GM23248 (cell line): ENCODE results near the gene RINL. TPM values are rescaled to one million over a fixed set of nuclear protein-coding genes. Genes with fewer than 3 reads are reported as not detected.

Source experiments
- DNase-seq: peaks from one replicate; pipeline ENCODE4 v3.0.0-alpha.2; 2015
- H2AFZ ChIP-seq: fragments of 200-600 bp; sonication (generic); 2 replicates; pipeline ENCODE4 v1.6.1; 2016; ENCODE audit warnings: antibody characterized with exemption
- H3F3A ChIP-seq: fragments of 200-600 bp; sonication (generic); 2 replicates; pipeline ENCODE4 v1.6.1; 2016; ENCODE audit warnings: mild to moderate bottlenecking, antibody characterized with exemption, mixed run types; ENCODE audit not compliant: insufficient read depth
- H3K27ac ChIP-seq: fragments of 200-600 bp; sonication (generic); 2 replicates; pipeline ENCODE4 v1.5.1; 2016; ENCODE audit warnings: mild to moderate bottlenecking
- H3K27me3 ChIP-seq: fragments of 200-600 bp; sonication (generic); replicated peaks from 2 replicates; pipeline ENCODE4 v1.6.1; 2016; ENCODE audit warnings: mild to moderate bottlenecking; ENCODE audit not compliant: insufficient read depth
- H3K36me3 ChIP-seq: fragments of 200-600 bp; sonication (generic); 2 replicates; pipeline ENCODE4 v1.6.1; 2016; ENCODE audit warnings: low read depth, mild to moderate bottlenecking
- H3K4me1 ChIP-seq: fragments of 200-600 bp; sonication (generic); 2 replicates; pipeline ENCODE4 v1.6.1; 2016; ENCODE audit warnings: mild to moderate bottlenecking; ENCODE audit not compliant: insufficient read depth
- H3K4me2 ChIP-seq: fragments of 200-600 bp; sonication (generic); one replicate; pipeline ENCODE4 v1.6.1; 2016; ENCODE audit warnings: mild to moderate bottlenecking; ENCODE audit not compliant: unreplicated experiment
- H3K4me3 ChIP-seq: fragments of 200-600 bp; sonication (generic); 2 replicates; pipeline ENCODE4 v1.5.1; 2016; ENCODE audit warnings: mild to moderate bottlenecking
- H3K79me2 ChIP-seq: fragments of 200-600 bp; sonication (generic); 2 replicates; pipeline ENCODE4 v1.6.1; 2016; ENCODE audit warnings: mild to moderate bottlenecking; ENCODE audit not compliant: insufficient read depth
- H3K9ac ChIP-seq: fragments of 200-600 bp; sonication (generic); 2 replicates; pipeline ENCODE4 v1.6.1; 2016; ENCODE audit warnings: mild to moderate bottlenecking
- H3K9me2 ChIP-seq: fragments of 200-600 bp; sonication (generic); 2 replicates; pipeline ENCODE4 v1.6.1; 2016; ENCODE audit warnings: mixed run types, mild to moderate bottlenecking, moderate library complexity; ENCODE audit not compliant: insufficient read depth
- H3K9me3 ChIP-seq: fragments of 200-600 bp; sonication (generic); one replicate; pipeline ENCODE4 v1.6.1; 2017; ENCODE audit warnings: low read depth
- H4K20me1 ChIP-seq: fragments of 200-600 bp; sonication (generic); 2 replicates; pipeline ENCODE4 v1.6.0; 2016; ENCODE audit not compliant: insufficient read depth
- EZH2 ChIP-seq: fragments of 200-600 bp; sonication (generic); IDR thresholded peaks from 2 replicates; pipeline ENCODE4 v1.6.1; 2018; ENCODE audit warnings: antibody characterized with exemption, mild to moderate bottlenecking; ENCODE audit not compliant: insufficient read depth, poor library complexity, severe bottlenecking
- EZH2phosphoT487 ChIP-seq: fragments of 200-600 bp; sonication (generic); IDR thresholded peaks from 2 replicates; pipeline ENCODE4 v1.6.1; 2018; ENCODE audit warnings: antibody characterized with exemption, moderate library complexity, mild to moderate bottlenecking, low read depth; ENCODE audit not compliant: insufficient read depth
- WGBS, 2 experiments: methylation state at CpG; one replicate each; pipeline ENCODE4 v1.1.6; 2015 to 2017; ENCODE audit warnings: low lambda C conversion rate in 2 of 2, low coverage in 1 of 2; ENCODE audit errors: missing lambda C conversion rate in 2 of 2; 5-methylcytosine and 5-hydroxymethylcytosine counted together
- in situ Hi-C: fragments of 300-500 bp; cut with MboI; formaldehyde crosslinking; loops from 2 replicates; pipeline ENCODE4 v1.15.0; 2020
- polyA plus RNA-seq: library from polyadenylated mRNA; unstranded; fragments of >200 nt; fragmentation: Nextera tagmentation; extraction: Ambion mirVana; gene quantifications from 2 replicates; pipeline ENCODE4 v1.2.1, GENCODE V29; 2016
- total RNA-seq: library from RNA; depleted of rRNA; stranded (reverse); fragments of >200 nt; shearing (Covaris generic); gene quantifications from 2 replicates; pipeline ENCODE4 v1.2.3, GENCODE V29; 2014

The RINL gene
- total and polyA plus RNA-seq, 2 experiments from 2014 or later: 2.0 to 5.8 TPM

DNA sequence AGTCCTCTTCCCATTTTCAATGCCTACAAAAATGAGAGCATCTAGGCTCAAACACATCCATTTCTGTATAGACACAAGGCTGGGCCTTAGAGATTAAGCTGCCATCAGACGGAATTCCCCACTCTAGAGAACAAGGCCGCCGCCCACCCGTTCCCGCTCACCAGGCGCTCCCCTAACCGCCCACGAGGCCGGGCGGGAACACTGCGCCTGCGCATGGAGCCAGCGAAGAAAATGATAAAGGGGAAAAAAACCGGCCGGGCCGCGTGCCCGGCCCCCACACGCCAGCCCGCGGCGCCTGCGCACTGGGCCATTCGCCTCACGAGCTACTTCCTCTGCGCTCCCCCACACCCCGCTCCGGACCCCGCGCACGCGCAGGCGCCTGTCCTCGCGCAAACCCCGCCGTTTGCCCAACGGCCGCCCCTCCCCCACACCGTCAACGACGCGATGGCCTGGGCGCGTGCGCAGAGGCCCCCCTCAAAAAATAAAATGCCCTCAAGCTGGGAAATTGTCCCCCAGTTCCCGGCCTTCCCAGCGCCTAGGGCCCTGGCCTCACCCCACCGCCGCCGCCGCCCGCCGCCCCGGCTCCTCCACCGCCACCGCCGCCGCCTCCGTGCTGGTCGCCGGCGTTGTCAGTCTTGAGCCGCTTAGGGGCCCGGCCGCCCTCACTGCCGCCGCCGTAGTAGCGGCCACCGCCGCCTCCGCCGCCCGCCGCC is 28.8 kb downstream of the RINL start:
- peak overlapping the region; percentile 96 for H3K9ac ChIP-seq
- no peak overlapping the region for H2AFZ ChIP-seq
- peaks cover 13% of the 10 kb centered on the region; the same call in 1 of the 2 replicates for H3K4me1 ChIP-seq
- in situ Hi-C loops: no loop called here
- peak overlapping the region; percentile 86 for H3K4me3 ChIP-seq
- no peaks in the 10 kb centered on the region for H3K9me2 ChIP-seq
- H3K27me3 ChIP-seq: no peaks in the 10 kb centered on the region
- no peak for TF ChIP-seq EZH2phosphoT487
- no peak for TF ChIP-seq EZH2
- peaks cover 7% of the 10 kb centered on the region; the same call in 1 of the 2 replicates for H4K20me1 ChIP-seq
- no peaks in the 10 kb centered on the region for H3K9me3 ChIP-seq
- H3K36me3 ChIP-seq: peaks cover 30% of the 10 kb centered on the region
- H3K27ac ChIP-seq: peak overlapping the region; percentile 97
- H3F3A ChIP-seq: peaks cover 24% of the 10 kb centered on the region
- H3K4me2 ChIP-seq: peak overlapping the region; percentile 93
- peak; percentile 98 for DNase-seq
- peaks cover 48% of the 10 kb centered on the region for H3K79me2 ChIP-seq
- 1% methylated on average over 42 to 72 of the region's 76 CpGs for WGBS, 2 experiments

DNA sequence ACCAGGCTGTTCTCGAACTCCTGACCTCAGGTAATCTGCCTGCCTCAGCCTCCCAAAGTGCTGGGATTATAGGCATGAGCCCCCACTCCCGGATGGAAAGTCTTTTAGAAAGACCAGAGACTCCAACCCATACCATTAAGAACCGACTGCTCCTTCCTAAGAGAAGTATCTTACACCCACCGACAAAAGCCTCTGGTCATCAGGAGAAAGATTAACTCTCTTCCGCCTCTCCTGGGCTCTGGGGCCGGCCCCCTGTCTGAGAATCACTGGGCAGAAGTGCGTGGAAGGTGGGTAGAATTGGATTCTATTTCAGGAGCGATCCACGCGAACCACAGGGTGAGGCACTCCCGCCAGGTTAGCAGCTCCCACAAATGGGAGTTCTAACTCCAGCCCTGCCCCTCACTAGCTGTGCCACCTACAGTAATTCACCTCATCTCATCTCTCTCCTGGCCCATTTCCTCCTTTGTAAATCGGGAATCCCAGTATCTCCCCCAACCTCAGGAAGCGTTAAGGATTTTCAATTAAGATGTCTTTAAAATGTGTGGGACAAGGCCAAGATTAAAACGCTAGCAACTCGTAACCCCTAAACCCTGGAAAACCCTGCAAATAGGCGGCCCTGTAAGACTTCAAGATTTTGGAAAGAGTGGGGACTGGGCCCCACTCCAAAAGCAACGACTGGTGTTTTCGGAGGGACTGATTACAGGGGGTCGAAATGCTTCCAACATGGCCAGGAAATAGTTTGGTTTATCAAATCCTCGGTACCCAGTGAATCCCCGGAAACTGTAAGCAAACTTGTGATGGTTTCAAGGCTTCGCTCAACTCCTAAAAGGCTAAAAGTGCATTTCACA is 29.6 kb downstream of the RINL start:
- Histone ChIP-seq H3K9ac (peak overlapping the region; percentile 96), H3K4me1 (peaks cover 13% of the 10 kb centered on the region; the same call in 1 of the 2 replicates), H3K9me2 (no peaks in the 10 kb centered on the region), H3F3A (peaks cover 24% of the 10 kb centered on the region), H3K27ac (peak overlapping the region; percentile 97), H3K27me3 (no peaks in the 10 kb centered on the region), H2AFZ (no peak overlapping the region), H3K4me2 (peak overlapping the region; percentile 93), H3K36me3 (peaks cover 38% of the 10 kb centered on the region), H3K9me3 (no peaks in the 10 kb centered on the region), H3K4me3 (peak overlapping the region; percentile 86), H4K20me1 (peaks cover 7% of the 10 kb centered on the region; the same call in 1 of the 2 replicates), H3K79me2 (peaks cover 56% of the 10 kb centered on the region)
- TF ChIP-seq EZH2phosphoT487 (no peak), EZH2 (no peak)
- in situ Hi-C loops: no loop called here
- 9 to 10% methylated on average over 22 of the region's 22 CpGs for WGBS, 2 experiments
- DNase-seq: peak; percentile 35

DNA sequence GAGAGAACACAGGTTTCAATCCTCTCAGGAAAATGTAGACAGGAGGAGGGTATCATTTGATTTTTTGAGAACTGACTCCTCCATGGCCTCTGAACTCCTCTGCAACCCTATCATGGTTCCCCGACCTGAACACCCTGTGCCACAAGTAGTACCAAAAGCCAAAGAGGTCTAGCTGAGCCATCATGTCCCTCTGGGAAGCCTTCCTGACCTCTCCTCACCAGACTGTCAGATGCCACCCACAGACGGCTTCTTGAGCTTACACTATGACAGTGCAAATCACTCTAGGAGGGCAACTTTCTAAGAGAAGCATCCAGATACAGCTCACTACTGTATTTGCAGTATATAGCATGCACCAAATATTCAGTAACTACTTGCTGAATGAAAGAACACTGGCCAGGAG is 32.0 kb downstream of the RINL start:
- Histone ChIP-seq H2AFZ (no peak overlapping the region), H3K27ac (no peak overlapping the region), H4K20me1 (peaks cover 10% of the 10 kb centered on the region; the same call in 1 of the 2 replicates), H3K9me2 (no peaks in the 10 kb centered on the region), H3K36me3 (peaks cover 62% of the 10 kb centered on the region), H3K4me2 (no peak overlapping the region), H3F3A (peaks cover 31% of the 10 kb centered on the region), H3K9ac (no peak overlapping the region), H3K79me2 (peaks cover 81% of the 10 kb centered on the region), H3K27me3 (no peaks in the 10 kb centered on the region), H3K4me1 (peaks cover 9% of the 10 kb centered on the region; the same call in 1 of the 2 replicates), H3K4me3 (no peak overlapping the region), H3K9me3 (no peaks in the 10 kb centered on the region)
- no peak for TF ChIP-seq EZH2phosphoT487
- no peak for TF ChIP-seq EZH2
- 63 to 68% methylated on average over 2 of the region's 2 CpGs for WGBS, 2 experiments
- no peak for DNase-seq
- in situ Hi-C loops: no loop called here

DNA sequence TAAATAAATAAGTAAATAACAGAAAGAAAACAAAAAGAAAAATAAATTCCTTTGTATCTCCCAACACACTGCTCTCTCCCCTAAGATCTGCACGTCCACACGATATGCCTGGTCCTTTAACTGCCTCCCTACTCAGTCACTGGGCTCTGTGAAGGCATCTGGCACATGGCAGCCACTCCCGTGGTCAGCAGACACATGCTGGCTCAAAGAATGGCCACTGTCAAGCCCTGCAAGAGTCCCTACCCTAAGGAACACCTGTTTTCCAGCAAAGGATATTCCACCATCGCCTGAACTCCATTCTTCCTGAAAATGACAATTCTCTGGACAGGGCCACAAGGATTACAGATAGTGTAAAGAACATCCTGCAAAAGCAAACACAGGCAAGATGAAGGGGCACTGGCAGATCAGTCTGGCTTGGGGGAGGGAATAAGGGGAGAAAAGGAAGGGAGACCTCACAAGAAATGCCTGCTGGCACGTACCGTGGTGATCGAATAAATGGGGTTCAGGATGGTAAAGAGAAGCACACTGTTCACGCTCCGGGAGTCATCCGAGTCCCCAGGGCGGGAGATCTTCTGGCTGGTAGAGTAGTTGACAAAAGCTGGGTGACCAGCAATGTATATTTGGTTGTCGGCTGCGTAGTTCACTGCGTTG is 32.6 kb downstream of the RINL start:
- H3K36me3 ChIP-seq: peaks cover 68% of the 10 kb centered on the region
- in situ Hi-C loops: no loop called here

More for the DNA sequence above, 32.6 kb downstream of the RINL start:
- no peak overlapping the region for H3K4me2 ChIP-seq
- no peaks in the 10 kb centered on the region for H3K27me3 ChIP-seq
- DNase-seq: no peak
- no peak for TF ChIP-seq EZH2
- TF ChIP-seq EZH2phosphoT487: no peak
- WGBS, 2 experiments: 88% methylated on average over 14 of the region's 14 CpGs
- H4K20me1 ChIP-seq: peaks cover 13% of the 10 kb centered on the region; the same call in 1 of the 2 replicates
- no peak overlapping the region for H2AFZ ChIP-seq
- H3F3A ChIP-seq: peaks cover 32% of the 10 kb centered on the region
- no peaks in the 10 kb centered on the region for H3K9me2 ChIP-seq
- H3K4me3 ChIP-seq: no peak overlapping the region
- peaks cover 87% of the 10 kb centered on the region for H3K79me2 ChIP-seq
- peaks cover 9% of the 10 kb centered on the region; the same call in 1 of the 2 replicates for H3K4me1 ChIP-seq
- H3K9ac ChIP-seq: no peak overlapping the region
- no peak overlapping the region for H3K27ac ChIP-seq
- H3K9me3 ChIP-seq: no peaks in the 10 kb centered on the region
